ACHN (cell line): Measurements from ENCODE around the gene IKZF3.
"Not testable (repeated sequence)": the region's sequence is repeated elsewhere in the genome, so short reads cannot be mapped to it uniquely, and the experiment has no call there.

ENCODE experiments used
- DNase-seq: peaks from one replicate; pipeline ENCODE4 v3.0.0-alpha.2; 2015
- in situ Hi-C: cut with HindIII; loops from 2 replicates; pipeline ENCODE4 v1.10.0; 2017; ENCODE audit warnings: low sequenced_read_pairs, low pct_ligation_motif_present, low pct_unique_long_range_greater_than_20kb

The IKZF3 gene

DNA sequence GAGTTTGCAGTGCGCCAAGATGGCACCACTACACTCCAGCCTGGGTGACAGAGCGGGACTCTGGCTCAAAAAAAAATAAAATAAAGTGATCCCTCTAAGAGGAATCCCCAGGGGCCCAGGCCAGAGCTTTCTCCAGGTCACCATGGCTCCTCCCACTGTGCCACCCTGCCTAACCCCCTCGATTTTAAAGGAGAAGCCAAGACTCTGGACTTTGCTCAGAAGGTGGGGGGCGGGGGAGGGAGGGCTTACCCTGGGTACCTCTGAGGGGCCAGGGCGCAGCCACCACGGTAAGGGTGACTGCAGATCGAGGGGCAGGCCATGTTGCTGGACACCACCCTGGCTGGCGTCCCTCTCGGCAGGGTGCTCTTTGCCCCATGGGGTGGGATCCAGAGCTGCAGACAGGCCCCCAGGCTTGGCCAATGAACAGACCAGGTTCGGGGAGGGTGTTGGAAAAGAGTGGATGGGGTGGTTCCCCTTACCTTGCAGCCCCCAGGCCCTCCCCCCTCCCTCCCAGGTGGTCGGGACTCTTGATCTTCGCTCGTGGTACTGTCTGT lies 126.8 kb downstream of the IKZF3 start:
- DNase-seq: no peak
- in situ Hi-C loops: no loop called here

DNA sequence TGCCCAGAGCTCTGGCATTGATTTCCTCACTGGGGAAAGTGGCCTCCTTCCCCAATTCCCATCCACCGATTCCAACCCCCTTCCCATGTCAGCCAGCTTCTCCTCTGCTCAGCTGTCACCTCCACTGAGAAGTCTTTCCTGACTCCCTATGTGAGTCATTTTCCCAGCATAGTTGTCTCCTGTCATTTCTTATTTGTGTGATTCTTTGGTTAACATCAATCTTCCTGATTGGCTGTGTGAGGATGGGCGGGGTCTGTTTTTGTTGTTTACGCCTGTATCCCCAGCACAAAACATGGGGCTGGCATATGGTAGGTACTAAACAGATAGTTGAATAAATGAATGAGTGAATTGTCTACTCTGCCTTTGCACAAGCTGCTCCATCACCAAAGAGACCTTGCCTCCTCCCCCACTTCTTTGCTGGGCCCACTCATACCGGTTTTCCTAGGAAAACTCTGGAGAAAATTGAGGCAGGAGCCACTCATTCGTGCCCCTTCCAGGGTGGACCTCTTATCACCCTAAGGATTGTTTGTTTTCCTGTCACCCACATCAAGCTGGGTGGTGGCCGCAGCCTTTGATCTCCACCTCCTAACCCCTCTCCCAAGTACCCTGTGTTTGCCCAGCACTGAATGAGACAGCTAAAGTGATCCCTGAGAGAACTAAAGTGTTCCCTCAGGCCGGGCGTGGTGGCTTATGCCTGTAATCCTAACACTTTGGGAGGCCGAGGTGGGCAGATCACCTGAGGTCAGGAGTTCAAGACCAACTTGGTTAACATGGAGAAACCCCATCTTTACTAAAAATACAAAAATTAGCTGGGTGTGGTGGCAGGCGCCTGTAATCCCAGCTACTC lies 127.6 kb downstream of the IKZF3 start:
- in situ Hi-C loops: no loop called here
- DNase-seq: no peak

DNA sequence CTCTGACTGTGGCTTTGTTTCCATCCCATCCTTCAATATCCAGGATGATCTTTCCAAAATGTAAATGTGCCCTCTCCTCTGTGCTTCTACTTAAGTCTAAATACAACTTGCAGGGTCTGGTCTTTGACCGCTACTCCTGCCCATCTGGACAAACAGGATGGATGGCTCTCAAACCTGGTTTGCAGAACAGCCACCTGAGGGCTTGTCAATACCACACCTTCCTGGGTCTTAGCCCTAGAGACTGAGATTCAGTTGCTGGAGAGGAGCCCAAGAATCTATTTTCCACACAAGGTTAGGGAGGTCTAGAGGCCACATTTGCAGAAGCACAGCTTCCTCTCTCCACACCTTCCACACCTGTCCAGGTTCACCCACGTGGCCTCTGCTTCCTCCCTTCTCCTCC lies 128.2 kb downstream of the IKZF3 start:
- in situ Hi-C loops: no loop called here
- DNase-seq: no peak

DNA sequence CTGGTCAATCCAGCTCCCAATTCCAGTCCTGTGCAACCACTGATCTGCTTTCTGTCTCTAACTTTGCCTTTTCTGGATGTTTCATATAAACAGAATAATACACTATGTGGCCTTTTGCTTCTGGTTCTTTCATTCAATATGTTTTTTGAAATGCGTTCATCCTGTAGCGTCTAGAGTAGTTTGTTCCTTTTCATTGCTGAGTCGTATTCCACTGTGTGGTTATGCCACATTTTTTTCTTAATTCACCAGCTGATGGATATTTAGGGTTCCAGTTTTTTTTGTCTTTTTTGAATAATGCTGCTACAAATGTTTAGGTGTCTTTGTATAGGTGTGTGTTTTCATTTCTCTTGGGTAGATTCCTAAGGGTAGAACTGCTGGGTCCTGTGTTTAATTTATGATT lies 131.5 kb downstream of the IKZF3 start:
- in situ Hi-C loops: no loop called here
- DNase-seq: no peak

DNA sequence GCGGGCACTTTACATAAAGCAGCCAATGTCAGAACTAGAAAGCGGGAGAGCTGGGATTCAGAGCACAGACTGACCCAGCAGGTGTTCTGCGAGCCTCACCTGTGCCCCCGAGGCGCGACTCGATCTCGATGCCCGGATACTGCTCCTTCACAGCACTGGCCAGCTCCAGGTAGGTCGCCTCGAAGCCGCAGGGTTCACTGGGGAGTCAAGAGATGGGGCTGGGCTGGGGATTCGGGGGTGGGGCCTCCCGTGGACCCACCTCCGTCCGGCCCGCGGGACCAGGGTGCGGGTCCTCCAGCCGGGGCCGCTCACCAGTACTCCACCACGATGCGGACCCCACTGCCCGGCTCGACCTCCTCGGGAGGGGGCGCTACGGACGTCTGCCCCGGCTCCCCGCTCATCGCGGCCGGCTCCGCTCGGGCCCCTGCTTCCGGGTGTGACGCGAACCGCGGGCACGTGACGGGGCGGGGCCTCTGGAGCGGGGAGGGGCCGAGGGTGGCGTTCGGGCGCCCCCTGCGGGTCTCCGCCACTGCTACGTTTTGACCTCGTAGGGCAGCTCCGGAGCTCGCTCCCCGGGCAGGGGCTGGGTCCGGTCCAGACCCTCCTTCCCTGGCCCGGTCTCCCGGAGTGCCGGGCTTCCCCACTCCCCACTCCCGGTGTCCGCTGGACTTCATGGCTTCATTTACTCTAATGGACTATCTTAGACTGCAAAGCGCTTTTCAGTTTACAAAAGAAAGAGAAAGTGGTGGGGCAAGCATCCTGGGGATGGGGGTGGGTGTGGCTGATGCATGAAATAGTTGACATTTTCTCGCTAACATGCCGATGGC lies 133.8 kb downstream of the IKZF3 start, which contains the start of gene MIEN1:
MIEN1 (minus strand) TSS at position 438 of the 827 bp plus-strand sequence; CDS start at position 401, 37 bp downstream.
- in situ Hi-C loops: no loop called here
- DNase-seq: peak; percentile 85

DNA sequence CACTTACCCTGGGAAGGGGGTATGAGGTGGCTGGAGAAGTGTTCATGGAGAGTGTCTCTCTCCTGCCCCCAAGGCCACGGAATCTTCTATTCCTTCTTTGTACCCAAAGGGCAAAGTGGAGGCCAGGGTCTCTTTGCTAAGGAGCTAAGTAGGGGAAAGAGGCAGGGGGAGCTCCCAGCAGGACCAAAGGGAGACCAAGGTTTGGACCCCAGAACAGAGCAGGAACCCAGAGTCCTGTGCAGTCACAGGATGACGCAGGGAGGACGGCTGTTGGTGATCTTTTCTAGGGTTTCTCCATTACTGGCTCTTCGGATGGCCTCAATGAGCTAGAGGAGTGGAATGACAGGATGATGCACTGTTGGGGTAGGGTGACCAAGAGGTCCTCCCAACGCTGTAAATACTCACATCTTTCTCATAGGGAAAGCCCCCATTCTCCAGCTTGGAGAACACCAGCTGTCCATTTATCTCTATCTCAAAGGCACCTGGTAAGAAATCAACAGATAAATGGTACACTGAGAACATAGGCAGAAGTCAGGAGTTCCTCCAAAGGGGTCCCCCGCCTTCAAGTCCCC lies 134.7 kb downstream of the IKZF3 start:
- in situ Hi-C loops: no loop called here
- DNase-seq: no peak

GRCh38 chr17:39727556-39727955 lies 136.6 kb downstream of the IKZF3 start:
- DNase-seq: no peak
- in situ Hi-C loops: no loop called here

DNA sequence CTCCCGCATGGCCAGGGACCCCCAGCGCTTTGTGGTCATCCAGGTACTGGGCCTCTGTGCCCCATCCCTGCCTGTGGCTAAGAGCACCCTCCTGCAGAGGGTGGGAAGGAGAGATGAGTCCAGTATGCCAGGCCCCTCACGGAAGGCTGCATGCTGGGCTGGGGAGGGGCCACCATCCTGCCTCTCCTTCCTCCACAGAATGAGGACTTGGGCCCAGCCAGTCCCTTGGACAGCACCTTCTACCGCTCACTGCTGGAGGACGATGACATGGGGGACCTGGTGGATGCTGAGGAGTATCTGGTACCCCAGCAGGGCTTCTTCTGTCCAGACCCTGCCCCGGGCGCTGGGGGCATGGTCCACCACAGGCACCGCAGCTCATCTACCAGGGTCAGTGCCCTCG lies 137.5 kb downstream of the IKZF3 start:
- in situ Hi-C loops: no loop called here
- DNase-seq: no peak

DNA sequence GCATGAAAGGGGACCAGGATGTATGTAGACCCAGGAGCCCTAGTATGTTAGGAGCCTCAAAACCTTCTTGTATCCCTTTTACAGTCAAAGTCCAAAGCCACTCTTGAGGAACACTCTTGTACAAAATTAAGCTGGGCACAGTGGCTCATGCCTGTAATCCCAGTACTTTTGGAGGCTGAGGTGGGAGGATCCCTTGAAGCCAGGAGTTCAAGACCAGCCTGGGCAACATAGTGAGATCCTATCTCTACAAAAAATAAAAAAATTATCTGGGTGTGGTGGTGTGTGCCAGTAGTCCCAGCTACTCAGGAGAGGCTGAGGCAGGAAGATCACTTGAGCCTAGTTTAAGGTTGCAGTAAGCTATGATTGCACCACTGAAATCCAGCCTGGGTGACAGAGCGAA lies 138.2 kb downstream of the IKZF3 start:
- in situ Hi-C loops, DNase-seq: not testable (repeated sequence)

DNA sequence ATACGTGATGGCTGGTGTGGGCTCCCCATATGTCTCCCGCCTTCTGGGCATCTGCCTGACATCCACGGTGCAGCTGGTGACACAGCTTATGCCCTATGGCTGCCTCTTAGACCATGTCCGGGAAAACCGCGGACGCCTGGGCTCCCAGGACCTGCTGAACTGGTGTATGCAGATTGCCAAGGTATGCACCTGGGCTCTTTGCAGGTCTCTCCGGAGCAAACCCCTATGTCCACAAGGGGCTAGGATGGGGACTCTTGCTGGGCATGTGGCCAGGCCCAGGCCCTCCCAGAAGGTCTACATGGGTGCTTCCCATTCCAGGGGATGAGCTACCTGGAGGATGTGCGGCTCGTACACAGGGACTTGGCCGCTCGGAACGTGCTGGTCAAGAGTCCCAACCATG lies 139.4 kb downstream of the IKZF3 start:
- DNase-seq: no peak
- in situ Hi-C loops: no loop called here

- in situ Hi-C loops: no loop called here
- no peak for DNase-seq
Observed at GRCh38 chr17:39722965-39723848, 140.9 kb downstream of the IKZF3 start.

DNA sequence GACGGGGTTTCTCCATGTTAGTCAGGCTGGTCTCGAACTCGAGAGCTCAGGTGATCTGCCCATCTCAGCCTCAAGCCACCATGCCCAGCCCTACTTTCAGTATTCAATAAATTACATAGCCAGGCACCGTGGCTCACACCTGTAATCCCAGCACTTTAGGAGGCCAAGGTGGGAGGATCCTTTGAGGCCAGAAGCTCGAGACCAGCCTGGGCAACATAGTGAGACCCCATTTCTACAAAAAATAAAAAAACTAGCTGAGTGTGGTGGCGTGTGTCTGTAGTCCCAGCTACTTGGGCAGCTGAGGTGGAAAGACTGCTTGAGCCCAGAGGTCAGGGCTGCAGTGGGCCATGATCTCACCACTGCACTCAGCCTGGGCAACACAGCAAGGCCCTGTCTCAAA lies 142.0 kb downstream of the IKZF3 start:
- no peak for DNase-seq
- in situ Hi-C loops: no loop called here

DNA sequence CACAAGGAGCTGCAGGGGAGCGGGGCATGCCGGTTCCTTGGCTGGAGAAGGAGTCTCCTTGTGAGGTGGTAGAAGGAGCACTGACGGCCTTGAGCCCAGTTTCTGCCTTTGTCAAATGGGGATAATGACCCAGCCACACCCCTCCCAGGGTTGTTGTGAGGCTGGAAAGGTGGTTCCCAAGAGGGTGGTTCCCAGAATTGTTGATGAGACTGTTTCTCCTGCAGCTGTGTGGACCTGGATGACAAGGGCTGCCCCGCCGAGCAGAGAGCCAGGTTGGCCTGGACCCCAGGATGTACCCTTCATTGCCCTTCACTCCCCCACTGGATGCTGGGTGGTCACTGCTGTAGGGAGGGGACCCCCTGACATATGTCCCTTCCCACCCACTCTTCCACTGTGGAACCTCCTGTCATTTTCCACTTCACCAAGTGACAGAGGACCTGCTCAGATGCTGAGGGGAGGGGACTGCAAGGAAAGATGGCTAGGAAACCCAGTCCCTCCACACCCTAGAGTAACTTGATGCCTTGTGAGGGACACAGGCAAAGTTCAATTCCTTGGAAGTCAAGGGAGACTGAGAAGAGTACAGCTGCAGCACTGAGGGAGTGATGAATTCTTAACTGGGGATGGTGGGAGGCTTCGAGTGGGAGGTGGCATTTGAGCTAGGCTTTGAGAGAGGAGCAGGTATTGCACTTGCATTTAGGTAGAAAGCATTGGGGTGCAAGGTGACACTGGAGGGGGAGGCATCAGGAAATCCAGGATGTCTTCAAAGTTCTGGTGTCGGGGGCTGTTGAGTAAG lies 144.4 kb downstream of the IKZF3 start:
- in situ Hi-C loops: no loop called here
- DNase-seq: no peak

- in situ Hi-C loops: no loop called here
- no peak for DNase-seq
Observed at GRCh38 chr17:39717660-39718059, 146.5 kb downstream of the IKZF3 start.

- no peak for DNase-seq
- in situ Hi-C loops: no loop called here
Observed at GRCh38 chr17:39716879-39717536, 147.1 kb downstream of the IKZF3 start.

- in situ Hi-C loops: no loop called here
- no peak for DNase-seq
Observed at GRCh38 chr17:39716073-39716818, 147.9 kb downstream of the IKZF3 start.
